T-helper 22 cell (primary cell): ENCODE data around the gene NFKB2.
A peak's percentile ranks its signal among the peaks of the same experiment; 100 is the strongest.

Experiments
- DNase-seq: peaks from one replicate; pipeline ENCODE4 v3.0.0-alpha.2; 2020; ENCODE audit warnings: low read depth

NFKB2 gene

GRCh38 chr10:102395400-102396316, at the start of gene NFKB2:
Gene NFKB2, plus strand, starts transcription at chr10:102395705. Its CDS starts 255 bp downstream, at chr10:102395960.
- DNase-seq: peak; percentile 85

GRCh38 chr10:102347236-102347828, 48.2 kb upstream of the NFKB2 start:
- no peak for DNase-seq

- peak; percentile 35 for DNase-seq
Observed at GRCh38 chr10:102352066-102352715, 43.3 kb upstream of the NFKB2 start.

DNA sequence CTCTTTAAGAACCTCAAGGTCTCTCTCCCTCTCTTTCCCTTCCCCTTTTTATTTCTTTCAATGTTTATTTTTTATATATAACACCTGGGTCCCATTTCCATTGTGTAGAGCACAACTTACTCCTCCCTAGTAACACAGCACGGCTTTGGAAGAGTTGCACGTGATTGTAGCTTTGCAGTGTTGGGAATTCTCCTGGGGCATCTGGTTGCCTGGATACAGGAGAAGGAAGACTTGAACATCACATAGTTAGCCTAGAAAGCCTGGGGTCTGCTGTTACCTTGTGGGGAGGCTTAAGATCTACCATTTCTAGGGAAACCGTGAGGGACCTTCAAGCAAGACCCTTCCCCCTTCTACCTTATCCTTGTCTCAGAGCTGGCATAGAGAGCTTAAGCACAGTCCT, 41.1 kb upstream of the NFKB2 start:
- no peak for DNase-seq

- DNase-seq: no peak
Observed at GRCh38 chr10:102358712-102359382, 36.7 kb upstream of the NFKB2 start.

- DNase-seq: no peak
Observed at GRCh38 chr10:102367441-102367840, 28.1 kb upstream of the NFKB2 start.

- no peak for DNase-seq
Observed at GRCh38 chr10:102368077-102368476, 27.4 kb upstream of the NFKB2 start.

- DNase-seq: no peak
Observed at GRCh38 chr10:102371295-102371694, 24.2 kb upstream of the NFKB2 start.

GRCh38 chr10:102375250-102375649, 20.3 kb upstream of the NFKB2 start:
- DNase-seq: no peak

DNA sequence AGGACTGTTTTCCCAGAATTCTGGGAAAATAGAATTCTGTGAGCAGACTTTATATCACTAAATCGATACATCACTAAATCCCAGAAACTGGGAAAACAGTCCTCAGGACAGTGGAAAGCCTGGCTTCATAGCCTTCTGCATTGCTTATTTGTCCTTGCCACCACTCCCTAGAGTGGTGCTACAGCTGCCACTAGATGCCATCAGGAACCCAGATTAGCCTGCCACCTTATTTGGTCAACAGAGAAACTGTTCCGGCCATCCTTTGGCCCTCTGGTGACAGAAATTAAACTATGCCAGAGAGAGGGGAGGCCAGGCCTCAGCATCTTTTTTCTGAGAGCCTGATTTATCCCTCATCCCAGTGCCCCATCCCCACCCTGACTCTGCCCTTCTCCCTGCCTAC, 19.6 kb upstream of the NFKB2 start:
- no peak for DNase-seq

GRCh38 chr10:102376901-102377300, 18.6 kb upstream of the NFKB2 start:
- DNase-seq: no peak

DNA sequence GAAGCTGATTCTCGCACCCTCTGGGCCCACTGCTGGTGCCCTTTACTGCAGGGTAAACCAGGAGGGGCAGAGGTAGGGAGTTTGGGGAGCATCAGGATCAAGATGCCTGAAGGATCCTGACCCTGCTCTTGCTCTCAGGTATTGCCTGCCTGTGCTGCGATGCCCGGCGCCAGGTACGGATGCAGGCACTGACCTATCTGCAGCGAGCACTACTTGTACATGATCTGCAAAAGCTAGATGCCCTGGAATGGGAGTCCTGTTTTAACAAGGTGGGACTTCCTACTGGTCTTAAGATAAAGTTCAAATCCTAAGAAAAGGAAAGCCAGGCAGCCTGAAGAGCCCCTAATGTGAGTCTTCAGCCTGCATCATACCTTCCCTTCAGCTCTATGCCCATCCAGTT, 16.1 kb upstream of the NFKB2 start:
- DNase-seq: no peak

GRCh38 chr10:102381983-102382382, 13.5 kb upstream of the NFKB2 start:
- no peak for DNase-seq

GRCh38 chr10:102382871-102383270, 12.6 kb upstream of the NFKB2 start:
- no peak for DNase-seq

- no peak for DNase-seq
Observed at GRCh38 chr10:102384053-102384452, 11.5 kb upstream of the NFKB2 start.

DNA sequence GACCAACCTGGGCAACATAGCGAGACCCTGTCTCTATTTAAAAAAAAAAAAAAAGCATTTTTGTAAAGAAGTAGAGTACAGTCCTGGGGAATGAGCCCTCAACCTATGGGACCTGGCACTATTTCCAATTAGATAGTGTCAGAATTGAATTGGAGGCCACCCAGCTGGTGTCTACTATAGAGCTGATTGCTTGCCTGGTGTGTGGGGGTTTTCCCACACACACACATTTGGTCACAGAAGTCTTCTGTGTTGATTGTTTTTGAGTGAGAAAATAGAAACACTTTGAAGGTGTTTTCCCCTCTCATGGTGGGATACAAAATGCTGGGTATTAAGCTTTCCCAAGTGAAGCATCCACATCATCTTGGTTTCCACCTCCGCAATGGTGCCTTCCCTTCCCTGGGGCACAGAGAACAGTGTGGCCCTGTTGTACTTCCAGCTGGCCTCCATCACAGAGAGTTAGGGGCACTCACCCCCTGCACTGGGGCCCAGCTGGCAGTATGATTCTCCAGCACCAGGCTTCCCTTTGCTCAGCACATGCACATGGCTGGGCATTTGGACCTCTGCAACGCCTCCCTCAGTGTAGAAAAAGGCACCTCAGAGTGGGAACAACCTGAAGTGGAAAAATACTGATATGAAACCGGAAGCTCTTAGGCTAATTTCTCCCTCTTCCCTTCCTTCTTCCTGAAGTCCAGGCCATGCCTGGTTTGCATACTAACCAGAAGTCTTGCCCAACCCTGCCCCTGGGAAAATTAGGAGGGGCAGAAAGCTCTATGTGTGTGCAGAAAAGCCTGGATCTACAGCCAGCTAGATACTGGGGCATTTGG, 10.7 kb upstream of the NFKB2 start:
- DNase-seq: no peak

- DNase-seq: no peak
Observed at GRCh38 chr10:102389894-102390293, 5.6 kb upstream of the NFKB2 start.

DNA sequence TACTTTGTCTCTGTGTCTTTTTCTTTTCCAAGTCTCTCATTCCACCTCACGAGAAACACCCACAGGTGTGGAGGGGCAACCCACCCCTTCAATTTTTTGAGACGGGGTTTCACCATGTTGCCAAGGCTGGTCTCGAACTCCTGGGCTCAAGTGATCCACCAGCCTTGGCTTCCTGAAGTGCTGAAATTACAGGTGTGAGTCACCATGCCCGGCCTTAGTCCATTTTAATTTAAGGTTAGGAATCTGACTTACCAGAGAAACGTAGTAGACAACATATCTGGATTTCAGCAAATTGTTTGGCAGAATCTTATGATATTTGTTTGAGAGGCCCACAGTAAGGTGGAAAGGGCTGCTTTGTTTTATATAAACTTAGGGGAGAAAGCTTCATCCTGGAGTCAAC, 3.2 kb upstream of the NFKB2 start:
- no peak for DNase-seq

DNA sequence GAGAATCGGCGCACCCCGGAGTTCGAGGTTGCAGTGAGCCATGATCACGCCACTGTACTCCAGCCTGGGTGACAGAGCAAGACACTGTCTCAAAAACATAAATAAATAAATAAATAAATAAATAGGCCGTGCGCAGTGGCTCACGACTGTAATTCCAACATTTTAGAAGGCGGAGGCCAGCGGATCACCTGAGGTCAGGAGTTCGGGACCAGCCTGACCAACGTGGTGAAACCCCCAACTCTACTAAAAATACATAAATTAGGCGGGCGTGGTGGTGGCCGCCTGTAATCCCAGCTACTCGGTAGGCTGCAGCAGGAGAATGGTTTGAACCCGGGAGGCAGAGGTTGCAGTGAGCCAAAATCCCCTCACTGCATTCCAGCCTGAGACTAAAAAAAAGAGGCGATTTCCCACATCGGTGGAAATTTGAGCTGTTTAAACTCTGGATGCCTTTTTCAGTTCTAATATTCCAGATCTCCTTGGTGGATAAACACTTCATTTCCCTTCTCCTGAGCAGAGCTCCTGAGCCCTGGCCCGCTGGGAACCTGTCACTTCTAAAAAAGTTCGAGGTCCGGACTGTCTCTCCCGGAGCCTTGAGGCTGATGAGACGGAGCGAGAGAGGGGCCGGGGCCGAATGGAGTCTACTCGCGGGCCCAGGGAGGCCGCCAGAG, 2.0 kb upstream of the NFKB2 start:
- DNase-seq: no peak

- peak; percentile 98 for DNase-seq
Observed at GRCh38 chr10:102394079-102394800, 1.3 kb upstream of the NFKB2 start.
